ENCODE data around the gene TEKTIP1.
"Not testable (repeated sequence)": the region's sequence is repeated elsewhere in the genome, so short reads cannot be mapped to it uniquely, and the experiment has no call there.

TEKTIP1 gene

GRCh38 chr19:3507371-3508120 lies 31.4 kb upstream of the TEKTIP1 start:
- Histone ChIP-seq H3K4me3 (ENCODE audit: control insufficient read depth in 1 of 7, extremely low read depth in 1 of 7, insufficient read depth in 4 of 7, low read depth in 2 of 7, low read length in 6 of 7) (peak overlapping the region in 6 of 7 experiments; percentile 52 to 96 (median 86)), H3K27me3 (replicated peaks in 2 of 5; ENCODE audit: control insufficient read depth in 4 of 5, insufficient read depth in 5 of 5, low read length in 4 of 5) (no peaks in the 10 kb centered on the region), H3K4me1 (ENCODE audit: control extremely low read depth in 1 of 4, control insufficient read depth in 4 of 4, insufficient read depth in 4 of 4, low read length in 3 of 4) (peaks cover 0 to 37% (median 27%) of the 10 kb centered on the region in 4 experiments), H3K36me3 (ENCODE audit: control insufficient read depth in 4 of 4, insufficient read depth in 4 of 4, low read length in 3 of 4) (peaks cover 0 to 36% (median 22%) of the 10 kb centered on the region in 4 experiments), H3K27ac (ENCODE audit: insufficient read depth in 1 of 2, low read depth in 1 of 2, low read length in 2 of 2, poor library complexity in 1 of 2, severe bottlenecking in 2 of 2) (peak overlapping the region in 1 of 2 experiments; percentile 89), H3K9me3 (ENCODE audit: control extremely low read depth in 1 of 5, control insufficient read depth in 4 of 5, insufficient read depth in 2 of 5, low read depth in 1 of 5, low read length in 4 of 5) (no peaks in the 10 kb centered on the region)
- peak in 2 of 3 donors; percentile 11 to 15 for DNase-seq
- ChIA-PET CTCF (interaction anchor here (0.5 to 1.3 kb wide), 3 partner anchors 11 to 891 kb away, joined by 3 to 4 read pairs (median 3); no protein-coding TSS in a partner anchor), POLR2A (interaction anchor here (0.9 kb wide), 1 partner anchor 26 kb away, joined by 3 read pairs; no protein-coding TSS in a partner anchor)
- WGBS (ENCODE audit: insufficient coverage), result 84% methylated on average over 19 of the region's 31 CpGs

GRCh38 chr19:3508121-3508661 lies 30.8 kb upstream of the TEKTIP1 start:
- CTCF ChIA-PET; H3K4me3 ChIP-seq (ENCODE audit: control insufficient read depth in 1 of 7, extremely low read depth in 1 of 7, insufficient read depth in 4 of 7, low read depth in 2 of 7, low read length in 6 of 7): not testable (repeated sequence)

GRCh38 chr19:3508771-3509535 lies 30.0 kb upstream of the TEKTIP1 start:
- peaks cover 0 to 40% (median 22%) of the 10 kb centered on the region in 4 experiments for H3K36me3 ChIP-seq (ENCODE audit: control insufficient read depth in 4 of 4, insufficient read depth in 4 of 4, low read length in 3 of 4)
- no peaks in the 10 kb centered on the region for H3K27me3 ChIP-seq (replicated peaks in 2 of 5; ENCODE audit: control insufficient read depth in 4 of 5, insufficient read depth in 5 of 5, low read length in 4 of 5)
- POLR2A ChIA-PET, result no interaction called here
- no peak overlapping the region for H3K4me3 ChIP-seq (ENCODE audit: control insufficient read depth in 1 of 7, extremely low read depth in 1 of 7, insufficient read depth in 4 of 7, low read depth in 2 of 7, low read length in 6 of 7)
- peaks cover 0 to 37% (median 27%) of the 10 kb centered on the region in 4 experiments for H3K4me1 ChIP-seq (ENCODE audit: control extremely low read depth in 1 of 4, control insufficient read depth in 4 of 4, insufficient read depth in 4 of 4, low read length in 3 of 4)
- WGBS (ENCODE audit: insufficient coverage), result 90% methylated on average over 23 of the region's 23 CpGs
- CTCF ChIA-PET, result no interaction called here
- no peaks in the 10 kb centered on the region for H3K9me3 ChIP-seq (ENCODE audit: control extremely low read depth in 1 of 5, control insufficient read depth in 4 of 5, insufficient read depth in 2 of 5, low read depth in 1 of 5, low read length in 4 of 5)
- peak in 1 of 3 donors; percentile 19 for DNase-seq
- H3K27ac ChIP-seq (ENCODE audit: insufficient read depth in 1 of 2, low read depth in 1 of 2, low read length in 2 of 2, poor library complexity in 1 of 2, severe bottlenecking in 2 of 2), result no peak overlapping the region

More at GRCh38 chr19:3508121-3508661, 30.8 kb upstream of the TEKTIP1 start:
- Histone ChIP-seq H3K36me3 (ENCODE audit: control insufficient read depth in 4 of 4, insufficient read depth in 4 of 4, low read length in 3 of 4) (peaks cover 0 to 37% (median 22%) of the 10 kb centered on the region in 4 experiments), H3K4me1 (ENCODE audit: control extremely low read depth in 1 of 4, control insufficient read depth in 4 of 4, insufficient read depth in 4 of 4, low read length in 3 of 4) (peaks cover 0 to 37% (median 27%) of the 10 kb centered on the region in 4 experiments)
- DNase-seq; H3K9me3 ChIP-seq (ENCODE audit: control extremely low read depth in 1 of 5, control insufficient read depth in 4 of 5, insufficient read depth in 2 of 5, low read depth in 1 of 5, low read length in 4 of 5); POLR2A ChIA-PET; H3K27ac ChIP-seq (ENCODE audit: insufficient read depth in 1 of 2, low read depth in 1 of 2, low read length in 2 of 2, poor library complexity in 1 of 2, severe bottlenecking in 2 of 2); H3K27me3 ChIP-seq (replicated peaks in 2 of 5; ENCODE audit: control insufficient read depth in 4 of 5, insufficient read depth in 5 of 5, low read length in 4 of 5): not testable (repeated sequence)
- 100% methylated on average over 8 of the region's 18 CpGs for WGBS (ENCODE audit: insufficient coverage)

- peaks cover 0 to 40% (median 23%) of the 10 kb centered on the region in 4 experiments for H3K36me3 ChIP-seq (ENCODE audit: control insufficient read depth in 4 of 4, insufficient read depth in 4 of 4, low read length in 3 of 4)
- no peak overlapping the region for H3K27ac ChIP-seq (ENCODE audit: insufficient read depth in 1 of 2, low read depth in 1 of 2, low read length in 2 of 2, poor library complexity in 1 of 2, severe bottlenecking in 2 of 2)
- CTCF ChIA-PET, result no interaction called here
- DNase-seq, result no peak
- H3K9me3 ChIP-seq (ENCODE audit: control extremely low read depth in 1 of 5, control insufficient read depth in 4 of 5, insufficient read depth in 2 of 5, low read depth in 1 of 5, low read length in 4 of 5), result no peaks in the 10 kb centered on the region
- POLR2A ChIA-PET, result no interaction called here
- H3K4me3 ChIP-seq (ENCODE audit: control insufficient read depth in 1 of 7, extremely low read depth in 1 of 7, insufficient read depth in 4 of 7, low read depth in 2 of 7, low read length in 6 of 7), result no peak overlapping the region
- H3K4me1 ChIP-seq (ENCODE audit: control extremely low read depth in 1 of 4, control insufficient read depth in 4 of 4, insufficient read depth in 4 of 4, low read length in 3 of 4), result peaks cover 0 to 37% (median 27%) of the 10 kb centered on the region in 4 experiments
- WGBS (ENCODE audit: insufficient coverage), result 97% methylated on average over 13 of the region's 15 CpGs
- H3K27me3 ChIP-seq (replicated peaks in 2 of 5; ENCODE audit: control insufficient read depth in 4 of 5, insufficient read depth in 5 of 5, low read length in 4 of 5), result no peaks in the 10 kb centered on the region
Observed at GRCh38 chr19:3509566-3509989, 29.4 kb upstream of the TEKTIP1 start.

- Histone ChIP-seq H3K36me3 (ENCODE audit: control insufficient read depth in 4 of 4, insufficient read depth in 4 of 4, low read length in 3 of 4) (peaks cover 0 to 42% (median 23%) of the 10 kb centered on the region in 4 experiments), H3K4me1 (ENCODE audit: control extremely low read depth in 1 of 4, control insufficient read depth in 4 of 4, insufficient read depth in 4 of 4, low read length in 3 of 4) (peaks cover 0 to 25% (median 17%) of the 10 kb centered on the region in 4 experiments), H3K27ac (ENCODE audit: insufficient read depth in 1 of 2, low read depth in 1 of 2, low read length in 2 of 2, poor library complexity in 1 of 2, severe bottlenecking in 2 of 2) (no peak overlapping the region), H3K27me3 (replicated peaks in 2 of 5; ENCODE audit: control insufficient read depth in 4 of 5, insufficient read depth in 5 of 5, low read length in 4 of 5) (no peaks in the 10 kb centered on the region), H3K9me3 (ENCODE audit: control extremely low read depth in 1 of 5, control insufficient read depth in 4 of 5, insufficient read depth in 2 of 5, low read depth in 1 of 5, low read length in 4 of 5) (no peaks in the 10 kb centered on the region), H3K4me3 (ENCODE audit: control insufficient read depth in 1 of 7, extremely low read depth in 1 of 7, insufficient read depth in 4 of 7, low read depth in 2 of 7, low read length in 6 of 7) (no peak overlapping the region)
- no peak for DNase-seq
- 96% methylated on average over 19 of the region's 22 CpGs for WGBS (ENCODE audit: insufficient coverage)
- CTCF ChIA-PET, result no interaction called here
- POLR2A ChIA-PET, result no interaction called here
Observed at GRCh38 chr19:3510727-3511126, 28.2 kb upstream of the TEKTIP1 start.

GRCh38 chr19:3511506-3512251 lies 27.3 kb upstream of the TEKTIP1 start:
- H3K4me1 ChIP-seq (ENCODE audit: control extremely low read depth in 1 of 4, control insufficient read depth in 4 of 4, insufficient read depth in 4 of 4, low read length in 3 of 4), result peaks cover 0 to 24% (median 15%) of the 10 kb centered on the region in 4 experiments
- DNase-seq, result no peak
- 95% methylated on average over 23 of the region's 26 CpGs for WGBS (ENCODE audit: insufficient coverage)

More at GRCh38 chr19:3511506-3512251, 27.3 kb upstream of the TEKTIP1 start:
- POLR2A ChIA-PET, result interaction anchor here (1.4 kb wide), 1 partner anchor 25 kb away, joined by 3 read pairs; no protein-coding TSS in a partner anchor
- H3K36me3 ChIP-seq (ENCODE audit: control insufficient read depth in 4 of 4, insufficient read depth in 4 of 4, low read length in 3 of 4), result peaks cover 0 to 43% (median 24%) of the 10 kb centered on the region in 4 experiments
- no peaks in the 10 kb centered on the region for H3K9me3 ChIP-seq (ENCODE audit: control extremely low read depth in 1 of 5, control insufficient read depth in 4 of 5, insufficient read depth in 2 of 5, low read depth in 1 of 5, low read length in 4 of 5)
- no peak overlapping the region for H3K27ac ChIP-seq (ENCODE audit: insufficient read depth in 1 of 2, low read depth in 1 of 2, low read length in 2 of 2, poor library complexity in 1 of 2, severe bottlenecking in 2 of 2)
- CTCF ChIA-PET, result interaction anchor here (0.8 kb wide), 1 partner anchor 23 kb away, joined by 3 read pairs; no protein-coding TSS in a partner anchor
- no peaks in the 10 kb centered on the region for H3K27me3 ChIP-seq (replicated peaks in 2 of 5; ENCODE audit: control insufficient read depth in 4 of 5, insufficient read depth in 5 of 5, low read length in 4 of 5)
- no peak overlapping the region for H3K4me3 ChIP-seq (ENCODE audit: control insufficient read depth in 1 of 7, extremely low read depth in 1 of 7, insufficient read depth in 4 of 7, low read depth in 2 of 7, low read length in 6 of 7)

Data from common myeloid progenitor, CD34-positive (primary cell).